CD4-positive, alpha-beta T cell (primary cell): Measurements from ENCODE around the gene LONP1. TPM values are rescaled to one million over a fixed set of nuclear protein-coding genes. Genes with fewer than 3 reads are reported as not detected.

Experiments used
- ATAC-seq: fragments of 200-7000 bp; cut with Tn5 transposase; one replicate; pipeline ENCODE4 v1.10.0; 2022; ENCODE audit warnings: mild to moderate bottlenecking; ENCODE audit not compliant: poor library complexity
- CTCF ChIA-PET: fragments of 350-600 bp; sonication (Branson Sonifier 250); formaldehyde crosslinking; loops from one replicate; lab custom pipeline; 2021; ENCODE audit warnings: antibody characterized with exemption, inconsistent platforms; lab: Charles Lee
- POLR2A ChIA-PET: fragments of 350-600 bp; sonication (Branson Sonifier 250); formaldehyde crosslinking; loops from one replicate; lab custom pipeline; 2021; ENCODE audit warnings: antibody characterized with exemption, inconsistent platforms; lab: Charles Lee
- DNase-seq, 14 experiments: peaks; one replicate each; pipeline ENCODE4 v3.0.0-alpha.2; 2013 to 2020; ENCODE audit warnings: mixed read lengths in 2 of 14
- H3K27ac ChIP-seq, 2 donors: one replicate each; pipeline versions ENCODE4 v1.5.1 to v1.7.0; 2013; ENCODE audit warnings: low read length in 2 of 2, low read depth in 1 of 2, mild to moderate bottlenecking in 1 of 2
- H3K27me3 ChIP-seq, 2 experiments: 1 replicate in 1 of 2; 2 replicates in 1 of 2; pipeline versions ENCODE4 v1.6.1 to v1.7.0; 2013; ENCODE audit warnings: low read length in 2 of 2, control low read depth in 1 of 2, mild to moderate bottlenecking in 1 of 2, moderate library complexity in 1 of 2; ENCODE audit not compliant: insufficient read depth in 2 of 2, control insufficient read depth in 1 of 2
- H3K36me3 ChIP-seq: one replicate; pipeline ENCODE4 v1.6.1; 2013; ENCODE audit warnings: low read length, control low read depth; ENCODE audit not compliant: insufficient read depth
- H3K4me1 ChIP-seq: one replicate; pipeline ENCODE4 v1.6.1; 2013; ENCODE audit warnings: low read length, control low read depth; ENCODE audit not compliant: insufficient read depth
- H3K4me3 ChIP-seq: one replicate; pipeline ENCODE4 v1.5.1; 2013; ENCODE audit warnings: mild to moderate bottlenecking, low read length, moderate library complexity
- H3K9me3 ChIP-seq, 2 experiments: 1 replicate in 1 of 2; 2 replicates in 1 of 2; pipeline versions ENCODE4 v1.6.1 to v1.7.0; 2013; ENCODE audit warnings: low read length in 2 of 2, mild to moderate bottlenecking in 2 of 2, control low read depth in 1 of 2, moderate library complexity in 1 of 2; ENCODE audit not compliant: control insufficient read depth in 1 of 2, insufficient read depth in 1 of 2
- H3K27ac Mint-ChIP-seq: one replicate; pipeline ENCODE4 v1.8.0; 2020; ENCODE audit warnings: mixed read lengths
- H3K27me3 Mint-ChIP-seq: one replicate; pipeline ENCODE4 v1.8.0; 2021; ENCODE audit warnings: mixed read lengths
- H3K36me3 Mint-ChIP-seq: one replicate; pipeline ENCODE4 v1.8.0; 2021; ENCODE audit warnings: low read depth, mixed read lengths
- H3K4me1 Mint-ChIP-seq: one replicate; pipeline ENCODE4 v1.8.0; 2021; ENCODE audit warnings: low read depth, mixed read lengths
- H3K4me3 Mint-ChIP-seq: one replicate; pipeline ENCODE4 v1.8.0; 2020; ENCODE audit warnings: mild to moderate bottlenecking, mixed read lengths
- H3K9me3 Mint-ChIP-seq: one replicate; pipeline ENCODE4 v1.8.0; 2020; ENCODE audit warnings: mixed read lengths
- intact Hi-C, 2 experiments: fragments of 100-400 bp; cut with DNase I in 1 of 2; cut with micrococcal nuclease in 1 of 2; formaldehyde crosslinking; loops; one replicate each; pipeline versions ENCODE4 v1.15.1 to v1.9.0; 2023 to 2025; cut with DNase I, micrococcal nuclease
- total RNA-seq, 174 experiments: library from RNA in 2 of 174; stranded (reverse) in 2 of 174; gene quantifications; one replicate each; pipeline ENCODE4 v1.2.3 and lab custom pipeline; 2021 to 2026
- TF ChIP-seq, protein P1 (sequence below): fragments of 200-600 bp; IDR thresholded peaks from one replicate; pipeline ENCODE4 v1.8.0; 2022; ENCODE audit warnings: antibody characterized with exemption, mild to moderate bottlenecking

The LONP1 gene
- total RNA-seq, 2 experiments from 2014 or later, result 88.7 to 91.0 TPM

DNA sequence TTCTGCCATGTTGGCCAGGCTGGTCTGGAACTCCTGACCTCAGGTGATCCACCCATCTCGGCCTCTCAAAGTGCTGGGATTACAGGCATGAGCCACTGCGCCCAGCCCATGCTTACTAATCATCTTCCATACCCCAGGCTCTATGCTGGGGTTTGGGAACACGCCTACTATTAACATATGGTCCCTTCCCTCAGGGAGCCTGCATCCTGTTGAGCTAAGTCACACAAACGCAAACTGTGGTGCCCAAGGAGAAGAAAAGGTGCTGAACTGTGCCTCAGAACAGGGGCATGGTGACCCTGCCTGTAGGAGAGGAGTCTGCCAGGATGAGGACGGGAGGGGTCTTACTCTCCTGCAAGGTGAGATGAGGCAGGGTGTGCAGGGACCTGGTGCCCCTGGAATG, 45.2 kb downstream of the LONP1 start:
- no peak overlapping the region for H3K4me3 Mint-ChIP-seq
- ChIA-PET POLR2A (interaction anchor here (2.5 kb wide), 1 partner anchor 52 kb away, joined by 12 read pairs; the partner anchor contains the start of genes SAFB and SAFB2), CTCF (no interaction called here)
- H3K27me3 Mint-ChIP-seq, result no peaks in the 10 kb centered on the region
- H3K36me3 Mint-ChIP-seq, result no peaks in the 10 kb centered on the region
- no peak overlapping the region for H3K27ac Mint-ChIP-seq
- Histone ChIP-seq H3K27ac (no peak overlapping the region), H3K4me3 (no peak overlapping the region), H3K9me3 (no peaks in the 10 kb centered on the region), H3K36me3 (peaks cover 8% of the 10 kb centered on the region), H3K27me3 (no peaks in the 10 kb centered on the region), H3K4me1 (peaks cover 9% of the 10 kb centered on the region)
- no peaks in the 10 kb centered on the region for H3K9me3 Mint-ChIP-seq
- intact Hi-C loops, result no loop called here
- H3K4me1 Mint-ChIP-seq, result peaks cover 7% of the 10 kb centered on the region
- TF ChIP-seq, protein P1, sequence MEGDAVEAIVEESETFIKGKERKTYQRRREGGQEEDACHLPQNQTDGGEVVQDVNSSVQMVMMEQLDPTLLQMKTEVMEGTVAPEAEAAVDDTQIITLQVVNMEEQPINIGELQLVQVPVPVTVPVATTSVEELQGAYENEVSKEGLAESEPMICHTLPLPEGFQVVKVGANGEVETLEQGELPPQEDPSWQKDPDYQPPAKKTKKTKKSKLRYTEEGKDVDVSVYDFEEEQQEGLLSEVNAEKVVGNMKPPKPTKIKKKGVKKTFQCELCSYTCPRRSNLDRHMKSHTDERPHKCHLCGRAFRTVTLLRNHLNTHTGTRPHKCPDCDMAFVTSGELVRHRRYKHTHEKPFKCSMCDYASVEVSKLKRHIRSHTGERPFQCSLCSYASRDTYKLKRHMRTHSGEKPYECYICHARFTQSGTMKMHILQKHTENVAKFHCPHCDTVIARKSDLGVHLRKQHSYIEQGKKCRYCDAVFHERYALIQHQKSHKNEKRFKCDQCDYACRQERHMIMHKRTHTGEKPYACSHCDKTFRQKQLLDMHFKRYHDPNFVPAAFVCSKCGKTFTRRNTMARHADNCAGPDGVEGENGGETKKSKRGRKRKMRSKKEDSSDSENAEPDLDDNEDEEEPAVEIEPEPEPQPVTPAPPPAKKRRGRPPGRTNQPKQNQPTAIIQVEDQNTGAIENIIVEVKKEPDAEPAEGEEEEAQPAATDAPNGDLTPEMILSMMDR, result no peak
- no peak for ATAC-seq
- no peak for DNase-seq

DNA sequence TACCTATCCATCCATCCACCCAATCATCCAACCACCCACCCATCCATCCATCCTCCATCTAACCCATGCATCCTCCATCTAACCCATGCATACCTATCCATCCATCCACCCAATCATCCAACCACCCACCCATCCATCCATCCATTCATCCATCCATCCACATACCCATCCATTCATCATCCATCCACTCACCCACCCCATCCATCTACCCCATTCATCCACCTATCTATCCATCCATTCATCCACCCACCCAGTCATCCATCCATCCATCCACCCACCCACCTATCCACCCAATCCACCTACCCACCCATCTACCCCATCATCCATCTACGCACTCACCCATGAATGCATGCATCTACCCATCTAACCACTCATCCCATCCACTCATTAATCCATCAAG, 46.2 kb downstream of the LONP1 start:
- Histone ChIP-seq H3K27ac (no peak overlapping the region), H3K4me3 (no peak overlapping the region), H3K36me3 (peaks cover 18% of the 10 kb centered on the region), H3K9me3 (no peaks in the 10 kb centered on the region), H3K27me3 (no peaks in the 10 kb centered on the region), H3K4me1 (no peaks in the 10 kb centered on the region)
- ChIA-PET CTCF (no interaction called here), POLR2A (no interaction called here)
- H3K4me3 Mint-ChIP-seq, result no peak overlapping the region
- no peaks in the 10 kb centered on the region for H3K27me3 Mint-ChIP-seq
- H3K4me1 Mint-ChIP-seq, result no peaks in the 10 kb centered on the region
- no peak overlapping the region for H3K27ac Mint-ChIP-seq
- DNase-seq (no peak), ATAC-seq (no peak)
- TF ChIP-seq, protein P1, result no peak
- peaks cover 6% of the 10 kb centered on the region for H3K36me3 Mint-ChIP-seq
- no peaks in the 10 kb centered on the region for H3K9me3 Mint-ChIP-seq
- intact Hi-C loops, result no loop called here

DNA sequence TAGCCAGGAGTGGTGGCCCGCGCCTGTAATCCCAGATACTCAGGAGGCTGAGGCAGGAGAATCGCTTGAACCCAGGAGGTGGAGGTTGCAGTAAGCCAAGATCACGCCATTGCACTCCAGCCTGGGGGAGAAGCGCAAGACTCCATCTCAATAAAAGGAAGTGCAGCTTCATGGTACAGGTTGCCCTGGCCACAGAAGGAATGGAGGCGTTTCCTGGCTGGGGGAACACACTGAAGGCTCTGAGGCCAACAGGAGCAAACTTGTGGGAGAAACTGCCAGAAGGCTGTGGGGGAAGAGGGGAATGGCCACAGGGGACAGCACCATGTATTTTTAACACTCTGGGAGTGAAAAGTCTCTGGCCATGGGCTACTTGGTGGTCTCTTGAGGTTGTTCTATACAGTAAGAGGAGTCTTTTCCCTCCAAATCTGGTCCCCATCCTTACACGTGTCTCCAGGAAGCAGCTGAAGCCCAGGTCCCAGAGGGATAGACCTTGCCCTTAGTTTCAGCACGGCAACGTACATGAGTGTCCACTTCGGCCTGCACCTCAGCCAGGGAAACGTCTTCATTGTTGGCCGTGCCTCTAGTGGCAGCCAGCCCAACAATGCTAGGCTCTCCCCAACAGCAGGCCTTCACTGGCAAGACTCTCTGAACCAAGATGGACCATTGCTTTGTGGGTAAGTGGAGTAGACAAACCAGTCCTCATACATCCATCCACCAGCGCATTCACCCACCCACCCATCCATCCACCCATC, 47.1 kb downstream of the LONP1 start:
- ChIA-PET CTCF (no interaction called here), POLR2A (no interaction called here)
- H3K27ac Mint-ChIP-seq, result no peak overlapping the region
- Histone ChIP-seq H3K9me3 (no peaks in the 10 kb centered on the region), H3K4me1 (no peaks in the 10 kb centered on the region), H3K27ac (no peak overlapping the region), H3K36me3 (peaks cover 20% of the 10 kb centered on the region), H3K4me3 (no peak overlapping the region), H3K27me3 (no peaks in the 10 kb centered on the region)
- DNase-seq, result no peak
- H3K9me3 Mint-ChIP-seq, result no peaks in the 10 kb centered on the region
- ATAC-seq, result no peak
- peaks cover 14% of the 10 kb centered on the region for H3K36me3 Mint-ChIP-seq
- no peak overlapping the region for H3K4me3 Mint-ChIP-seq
- intact Hi-C loops, result no loop called here
- TF ChIP-seq, protein P1, result no peak
- no peaks in the 10 kb centered on the region for H3K27me3 Mint-ChIP-seq
- H3K4me1 Mint-ChIP-seq, result no peaks in the 10 kb centered on the region
